H1 (cell line): ENCODE results near the gene BTBD9. TPM values are rescaled to one million over a fixed set of nuclear protein-coding genes. Genes with fewer than 3 reads are reported as not detected.

Experiments used
- KDM1A ChIP-seq: fragments of 200-600, 300-600 bp; sonication (generic); IDR thresholded peaks from 2 replicates; pipeline ENCODE4 v1.7.1; 2016; ENCODE audit warnings: mild to moderate bottlenecking, low read length, borderline replicate concordance
- SP4 ChIP-seq: IDR thresholded peaks from 2 replicates; pipeline ENCODE4 v1.6.1; 2012; ENCODE audit warnings: low read length, inconsistent platforms
- polyA plus RNA-seq, 7 experiments: library from polyadenylated mRNA; depleted of rRNA in 3 of 7; stranded (reverse) in 5 of 7; unstranded in 2 of 7; fragments of >200 nt in 5 of 7; fragments of 200-250 nt in 2 of 7; gene quantifications; 1 replicate in 5 of 7; 2 replicates in 1 of 7; 4 replicates in 1 of 7; pipeline versions ENCODE4 v1.2.1 to v1.2.3, GENCODE V29; 2011 to 2013; ENCODE audit warnings: missing spikeins in 2 of 7, mixed read lengths in 2 of 7
- total RNA-seq: library from RNA; stranded (reverse); fragmentation: NEBNext Ultra II Directional; extraction: Animal tissue kit (Norgen Biotek cat#: 25700); gene quantifications from 2 replicates; pipeline ENCODE4 v1.2.1, GENCODE V29; 2021

The BTBD9 gene
- total and polyA plus RNA-seq, 2 of the 8 experiments (the other 6 are each of a cell fraction or from before 2014, with no cell fraction given) = 0.92 to 4.1 TPM

DNA sequence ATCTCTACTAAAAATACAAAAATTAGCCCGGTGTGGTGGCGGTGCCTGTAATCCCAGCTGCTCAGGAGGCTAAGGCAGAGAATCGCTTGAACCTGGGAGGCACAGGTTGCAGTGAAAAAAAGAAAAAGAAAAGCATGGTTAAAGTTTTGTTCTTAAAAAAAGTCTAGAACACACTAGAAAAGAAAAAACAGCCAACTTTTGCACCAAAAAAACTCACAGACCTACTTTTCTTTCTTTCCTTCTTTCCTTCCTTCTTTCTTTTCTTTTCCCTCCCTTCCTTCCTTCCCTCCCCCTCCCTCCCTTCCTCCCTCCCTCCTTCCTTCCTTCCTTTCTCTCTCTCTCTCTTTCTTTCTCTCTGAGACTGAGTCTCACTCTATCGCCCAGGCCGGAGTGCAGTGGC is 204.4 kb downstream of the BTBD9 start (continued):
- TF ChIP-seq KDM1A (no peak), SP4 (no peak)
